Upper lobe of left lung (tissue), 6 donors: Measurements from ENCODE around the gene IL1RL1. TPM values are rescaled to one million over a fixed set of nuclear protein-coding genes. Genes with fewer than 3 reads are reported as not detected.
A peak's percentile ranks its signal among the peaks of the same experiment; 100 is the strongest.

ENCODE experiments used
- ATAC-seq, 2 donors: fragments of 200-7000 bp; cut with Tn5 transposase; one replicate each; pipeline ENCODE4 v1.9.1; 2022; ENCODE audit warnings: mild to moderate bottlenecking in 2 of 2, moderate library complexity in 2 of 2; ENCODE audit not compliant: low FRiP score in 2 of 2
- DNase-seq, 2 donors: peaks; one replicate each; pipeline ENCODE4 v3.0.0-alpha.2; 2019 to 2020
- H3K27ac ChIP-seq, 4 donors: fragments of 200-600 bp; sonication (generic); one replicate each; pipeline ENCODE4 v1.5.1; 2016 to 2019
- H3K27me3 ChIP-seq, 4 donors: fragments of 200-600 bp; sonication (generic); one replicate each; pipeline ENCODE4 v1.5.1; 2017 to 2019
- H3K36me3 ChIP-seq, 4 donors: fragments of 200-600 bp; sonication (generic); one replicate each; pipeline ENCODE4 v1.5.1; 2016 to 2019
- H3K4me1 ChIP-seq, 4 donors: fragments of 200-600 bp; sonication (generic); one replicate each; pipeline ENCODE4 v1.5.1; 2018 to 2019
- H3K4me3 ChIP-seq, 4 donors: fragments of 200-600 bp; sonication (generic); one replicate each; pipeline ENCODE4 v1.5.1; 2017 to 2019; ENCODE audit warnings: mild to moderate bottlenecking in 2 of 4, moderate library complexity in 1 of 4
- H3K9me3 ChIP-seq, 4 donors: fragments of 200-600 bp; sonication (generic); one replicate each; pipeline ENCODE4 v1.5.1; 2018 to 2019
- EP300 ChIP-seq, 4 donors: sonication (generic); formaldehyde crosslinking; IDR thresholded peaks; one replicate each; pipeline ENCODE4 v1.5.1; 2017; ENCODE audit warnings: antibody characterized with exemption in 4 of 4, control low read depth in 2 of 4
- POLR2A ChIP-seq, 4 donors: fragments of 450-650 bp; IDR thresholded peaks; one replicate each; pipeline ENCODE4 v1.5.1; 2016 to 2017; ENCODE audit warnings: antibody characterized with exemption in 4 of 4, mild to moderate bottlenecking in 2 of 4
- POLR2AphosphoS5 ChIP-seq, 2 donors: sonication (generic); formaldehyde crosslinking; IDR thresholded peaks; one replicate each; pipeline ENCODE4 v1.5.1; 2017; ENCODE audit warnings: antibody characterized with exemption in 2 of 2
- WGBS, 2 donors: methylation state at CpG; one replicate each; pipeline ENCODE4 v1.1.5; 2017 to 2018; 5-methylcytosine and 5-hydroxymethylcytosine counted together
- total RNA-seq, 6 donors: library from RNA; depleted of rRNA in 4 of 6; stranded (reverse); fragments of >200 nt in 4 of 6; gene quantifications; one replicate each; pipeline versions ENCODE4 v1.1.0 to v1.2.1, GENCODE V29; 2016 to 2021
- TF ChIP-seq, protein P1 (sequence below), 6 experiments: fragments of 450-650 bp in 4 of 6; fragments of 200-600 bp in 2 of 6; sonication (generic) in 2 of 6; IDR thresholded peaks; one replicate each; pipeline ENCODE4 v1.5.1; 2016 to 2019; ENCODE audit warnings: antibody characterized with exemption in 6 of 6
- donor health status: DM: no; HTN: no; CAD: no; lungs with moderate emphysema.
- donor health status: DM: no; HTN: yes; CAD: no; lungs with severe emphysema.

Gene IL1RL1
- total RNA-seq, 6 donors from 2014 or later = 26.2 to 203 (median 53.1) TPM

DNA sequence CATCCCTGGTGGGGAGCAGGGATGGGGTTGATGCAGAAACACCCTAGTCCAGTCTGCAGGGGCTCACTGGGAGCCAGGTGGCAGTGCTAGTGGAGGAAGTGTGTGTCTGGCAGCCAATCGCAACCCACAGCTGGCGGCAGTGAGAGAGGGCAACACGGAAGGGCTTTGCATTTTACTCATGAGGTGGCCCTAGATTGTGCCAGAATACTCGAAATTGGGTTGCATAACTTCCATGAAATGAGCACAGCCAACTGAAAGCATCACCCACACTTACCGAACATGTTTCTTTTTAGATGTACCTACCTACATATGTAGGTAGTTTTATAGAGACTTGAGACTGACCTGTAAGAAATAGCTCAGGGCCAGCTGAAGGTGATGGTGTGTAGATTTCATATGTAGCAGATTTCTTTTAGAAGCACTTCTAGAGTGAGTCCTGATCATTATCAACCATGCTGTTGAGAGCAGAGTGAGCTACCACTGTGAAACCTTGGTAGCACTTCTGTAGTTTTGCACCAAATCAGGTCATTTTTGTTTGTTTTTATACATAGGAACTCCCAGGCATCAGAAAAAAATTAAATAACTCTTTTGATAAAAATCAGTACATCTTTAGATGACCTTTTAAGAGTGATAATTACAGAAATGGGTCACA is 57.2 kb downstream of the IL1RL1 start:
- DNase-seq (no peak), ATAC-seq (no peak)
- no peak overlapping the region for H3K4me3 ChIP-seq
- H3K4me1 ChIP-seq = no peaks in the 10 kb centered on the region
- peak overlapping the region in 2 of 4 donors; percentile 27 to 52 for H3K27ac ChIP-seq
- TF ChIP-seq, protein P1, sequence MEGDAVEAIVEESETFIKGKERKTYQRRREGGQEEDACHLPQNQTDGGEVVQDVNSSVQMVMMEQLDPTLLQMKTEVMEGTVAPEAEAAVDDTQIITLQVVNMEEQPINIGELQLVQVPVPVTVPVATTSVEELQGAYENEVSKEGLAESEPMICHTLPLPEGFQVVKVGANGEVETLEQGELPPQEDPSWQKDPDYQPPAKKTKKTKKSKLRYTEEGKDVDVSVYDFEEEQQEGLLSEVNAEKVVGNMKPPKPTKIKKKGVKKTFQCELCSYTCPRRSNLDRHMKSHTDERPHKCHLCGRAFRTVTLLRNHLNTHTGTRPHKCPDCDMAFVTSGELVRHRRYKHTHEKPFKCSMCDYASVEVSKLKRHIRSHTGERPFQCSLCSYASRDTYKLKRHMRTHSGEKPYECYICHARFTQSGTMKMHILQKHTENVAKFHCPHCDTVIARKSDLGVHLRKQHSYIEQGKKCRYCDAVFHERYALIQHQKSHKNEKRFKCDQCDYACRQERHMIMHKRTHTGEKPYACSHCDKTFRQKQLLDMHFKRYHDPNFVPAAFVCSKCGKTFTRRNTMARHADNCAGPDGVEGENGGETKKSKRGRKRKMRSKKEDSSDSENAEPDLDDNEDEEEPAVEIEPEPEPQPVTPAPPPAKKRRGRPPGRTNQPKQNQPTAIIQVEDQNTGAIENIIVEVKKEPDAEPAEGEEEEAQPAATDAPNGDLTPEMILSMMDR (IDR thresholded peaks at IDR 0.05) = no peak
- peak in 1 of 4 donors; percentile 12 for TF ChIP-seq POLR2A (IDR thresholded peaks at IDR 0.05)
- peaks cover 0 to 16% (median 5%) of the 10 kb centered on the region in 4 donors for H3K9me3 ChIP-seq
- WGBS, 2 donors = 67 to 76% methylated on average over 5 of the region's 5 CpGs
- H3K27me3 ChIP-seq = no peaks in the 10 kb centered on the region
- peaks cover 0 to 72% (median 15%) of the 10 kb centered on the region in 4 donors for H3K36me3 ChIP-seq

DNA sequence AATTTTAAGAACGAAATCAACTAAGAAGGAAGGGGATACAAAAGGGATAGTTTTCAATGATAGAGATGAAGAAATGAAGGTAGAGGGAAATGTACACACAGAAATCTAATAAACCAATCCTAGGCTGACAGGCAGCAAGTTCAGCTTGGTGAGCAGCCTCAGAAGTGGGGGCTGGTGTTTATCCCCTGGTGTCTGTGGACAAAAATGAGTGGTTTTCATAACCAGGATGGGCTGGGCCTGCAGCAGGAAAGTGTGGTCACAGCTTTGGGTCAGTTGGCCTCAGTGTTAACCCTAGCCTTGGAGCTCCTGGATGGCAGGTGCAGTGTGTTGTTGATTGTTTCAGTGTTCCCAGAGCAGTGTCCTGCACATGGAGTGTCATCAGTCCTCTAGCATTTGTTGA is 58.5 kb downstream of the IL1RL1 start:
- Histone ChIP-seq H3K27me3 (no peaks in the 10 kb centered on the region), H3K4me3 (no peak overlapping the region), H3K4me1 (no peaks in the 10 kb centered on the region), H3K27ac (no peak overlapping the region), H3K9me3 (peaks cover 0 to 16% (median 5%) of the 10 kb centered on the region in 4 donors), H3K36me3 (peaks cover 0 to 60% (median 11%) of the 10 kb centered on the region in 4 donors)
- no peak for TF ChIP-seq EP300 (IDR thresholded peaks at IDR 0.05)
- TF ChIP-seq POLR2A (IDR thresholded peaks at IDR 0.05) = no peak
- TF ChIP-seq, protein P1 (IDR thresholded peaks at IDR 0.05) = no peak
- TF ChIP-seq POLR2AphosphoS5 (IDR thresholded peaks at IDR 0.05) = no peak
- WGBS, 2 donors = 95 to 98% methylated on average over 1 of the region's 1 CpG
- ATAC-seq (no peak), DNase-seq (no peak)

DNA sequence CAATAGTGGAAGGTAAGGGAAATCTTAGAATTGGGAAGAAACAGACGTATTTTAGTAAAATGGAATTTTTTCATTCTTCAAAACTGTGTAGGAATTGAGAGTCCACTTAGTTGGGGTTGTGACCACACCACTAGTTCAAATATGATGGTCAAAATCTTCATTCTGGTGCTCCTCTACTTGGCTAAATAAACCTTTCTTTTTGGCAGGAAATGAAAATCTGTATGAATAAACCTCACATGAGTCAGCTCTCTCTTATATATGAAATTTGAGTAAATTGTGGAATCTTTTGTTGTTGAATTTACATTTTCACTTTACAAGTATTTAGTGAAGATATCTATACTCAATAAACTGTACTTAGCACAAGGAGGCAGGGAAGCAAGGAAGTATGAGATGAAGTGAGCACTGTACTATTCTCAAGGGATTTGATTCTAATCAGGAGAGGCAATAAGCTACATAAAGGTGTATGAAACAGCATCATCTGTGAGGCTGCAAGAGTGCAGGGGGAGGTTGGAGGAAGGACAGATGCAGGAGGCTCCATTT is 64.8 kb downstream of the IL1RL1 start:
- no peak overlapping the region for H3K4me3 ChIP-seq
- H3K27me3 ChIP-seq = no peaks in the 10 kb centered on the region
- no peak for DNase-seq
- H3K27ac ChIP-seq = no peak overlapping the region
- 79 to 86% methylated on average over 1 of the region's 1 CpG for WGBS, 2 donors
- H3K9me3 ChIP-seq = no peaks in the 10 kb centered on the region
- peaks cover 0 to 40% (median 3%) of the 10 kb centered on the region in 4 donors for H3K36me3 ChIP-seq
- no peaks in the 10 kb centered on the region for H3K4me1 ChIP-seq
- TF ChIP-seq POLR2AphosphoS5 (IDR thresholded peaks at IDR 0.05) (no peak), EP300 (IDR thresholded peaks at IDR 0.05) (no peak)
- TF ChIP-seq, protein P1 (IDR thresholded peaks at IDR 0.05) = no peak
- no peak for ATAC-seq

DNA sequence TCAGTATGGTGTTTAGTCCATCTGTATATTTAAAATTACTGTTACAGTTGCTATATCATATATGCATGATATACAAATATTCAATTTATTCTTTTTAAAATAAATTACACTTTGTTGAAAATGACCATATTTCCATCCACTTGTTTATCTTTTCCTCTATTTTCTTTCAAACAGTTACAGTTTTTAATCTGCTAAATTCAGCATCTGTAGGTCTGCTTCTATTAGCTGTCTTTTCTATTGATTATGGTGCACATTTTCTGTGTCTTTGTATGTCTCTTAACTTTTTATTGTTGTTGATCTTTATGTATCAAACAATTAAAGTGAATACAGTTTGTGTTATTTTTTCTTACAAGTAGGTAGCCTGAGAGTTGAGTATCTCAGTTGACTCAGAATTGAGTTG is 72.4 kb downstream of the IL1RL1 start:
- H3K27me3 ChIP-seq = no peaks in the 10 kb centered on the region
- no peak for DNase-seq
- peaks cover 0 to 75% (median 4%) of the 10 kb centered on the region in 4 donors for H3K36me3 ChIP-seq
- H3K4me3 ChIP-seq = no peak overlapping the region
- no peak for ATAC-seq
- TF ChIP-seq, protein P1 (IDR thresholded peaks at IDR 0.05) = no peak
- no peak for TF ChIP-seq POLR2AphosphoS5 (IDR thresholded peaks at IDR 0.05)
- TF ChIP-seq POLR2A (IDR thresholded peaks at IDR 0.05) = no peak
- H3K4me1 ChIP-seq = no peaks in the 10 kb centered on the region
- H3K27ac ChIP-seq = no peak overlapping the region
- peaks cover 3 to 20% (median 10%) of the 10 kb centered on the region in 4 donors for H3K9me3 ChIP-seq

DNA sequence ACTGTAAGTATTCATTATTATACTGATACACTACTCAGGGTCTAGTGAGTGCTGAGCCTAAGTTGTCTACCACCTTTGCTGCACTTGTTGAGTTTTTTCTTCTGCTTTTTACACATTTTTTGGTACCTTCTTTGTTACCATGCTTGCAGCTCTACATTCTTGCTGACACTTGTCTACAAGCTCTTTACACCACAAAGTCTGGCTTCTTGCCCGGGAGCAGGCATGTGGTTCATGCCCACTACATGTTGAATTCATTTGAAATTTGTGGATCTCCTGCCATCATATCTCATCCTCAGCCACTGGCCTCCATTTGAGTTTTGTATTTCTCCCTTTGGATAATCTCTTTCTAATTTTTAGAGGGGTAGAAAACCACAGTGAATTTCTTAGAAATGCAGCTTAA is 74.2 kb downstream of the IL1RL1 start:
- 60 to 73% methylated on average over 1 of the region's 1 CpG for WGBS, 2 donors
- Histone ChIP-seq H3K4me1 (no peaks in the 10 kb centered on the region), H3K36me3 (peaks cover 0 to 82% (median 4%) of the 10 kb centered on the region in 4 donors), H3K9me3 (peaks cover 3 to 20% (median 10%) of the 10 kb centered on the region in 4 donors), H3K27me3 (no peaks in the 10 kb centered on the region), H3K4me3 (no peak overlapping the region), H3K27ac (no peak overlapping the region)
- ATAC-seq (no peak), DNase-seq (peak in 1 of 2 donors; percentile 40)
- TF ChIP-seq, protein P1 (IDR thresholded peaks at IDR 0.05) = no peak
- TF ChIP-seq EP300 (IDR thresholded peaks at IDR 0.05) (no peak), POLR2AphosphoS5 (IDR thresholded peaks at IDR 0.05) (no peak), POLR2A (IDR thresholded peaks at IDR 0.05) (no peak)
